GM18520 (cell line): ENCODE measurements around the gene FARS2.

ENCODE experiments used
- ATAC-seq: cut with Tn5 transposase; IDR thresholded peaks from one replicate; pipeline ENCODE4 v1.9.1; 2021; ENCODE audit not compliant: unreplicated experiment

FARS2 gene

DNA sequence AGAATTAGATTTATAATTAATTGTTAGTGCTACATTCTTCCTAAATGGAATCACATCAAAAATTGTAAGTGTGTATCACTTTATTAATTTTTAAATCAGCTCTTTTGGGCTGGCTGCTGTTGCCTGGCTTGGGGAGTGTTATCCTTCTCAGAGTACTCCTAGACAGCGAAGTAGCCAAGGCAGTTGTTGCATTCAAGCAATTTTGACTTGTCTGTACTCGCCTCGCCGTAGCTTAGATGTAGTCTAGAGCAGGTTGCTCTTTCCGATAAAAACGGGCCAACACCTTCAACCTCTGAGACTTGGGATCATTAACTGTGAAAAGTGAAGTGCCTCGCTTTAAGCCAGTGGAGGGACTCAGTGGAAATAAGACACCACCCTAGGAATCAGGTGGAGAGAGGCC, 151.3 kb downstream of the FARS2 start:
- no peak for ATAC-seq

- ATAC-seq: no peak
Measured at GRCh38 chr6:5416250-5416649, 154.9 kb downstream of the FARS2 start.

DNA sequence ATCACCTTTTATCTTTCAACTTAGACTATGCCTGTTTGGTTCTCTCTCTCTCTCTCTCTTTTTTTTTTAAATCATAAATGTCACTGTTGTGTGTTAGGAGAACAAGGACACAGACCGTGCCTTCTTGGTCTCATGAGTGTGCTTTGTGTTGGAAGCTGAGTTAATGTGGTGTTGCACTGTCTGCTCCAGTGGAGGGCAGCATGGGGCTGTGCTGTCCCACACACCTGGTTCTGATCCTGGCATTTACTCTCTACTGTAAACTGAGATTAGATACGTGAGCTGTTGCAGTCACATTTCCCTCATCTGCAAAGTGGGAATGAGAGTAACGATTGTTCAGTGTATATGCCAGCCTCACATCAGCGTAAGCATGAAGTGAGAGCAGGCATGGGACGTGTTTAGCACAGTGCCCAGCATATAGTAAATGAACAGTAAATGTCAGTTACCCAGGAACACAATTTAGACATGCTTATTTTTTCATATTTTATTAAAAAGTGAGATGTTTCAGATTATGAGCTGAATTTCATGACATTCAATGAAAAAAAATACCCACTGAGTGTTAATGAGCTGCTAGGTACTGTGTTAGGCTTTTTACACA, 161.1 kb downstream of the FARS2 start:
- ATAC-seq: no peak

- ATAC-seq: no peak
Measured at GRCh38 chr6:5423251-5423650, 161.9 kb downstream of the FARS2 start.

DNA sequence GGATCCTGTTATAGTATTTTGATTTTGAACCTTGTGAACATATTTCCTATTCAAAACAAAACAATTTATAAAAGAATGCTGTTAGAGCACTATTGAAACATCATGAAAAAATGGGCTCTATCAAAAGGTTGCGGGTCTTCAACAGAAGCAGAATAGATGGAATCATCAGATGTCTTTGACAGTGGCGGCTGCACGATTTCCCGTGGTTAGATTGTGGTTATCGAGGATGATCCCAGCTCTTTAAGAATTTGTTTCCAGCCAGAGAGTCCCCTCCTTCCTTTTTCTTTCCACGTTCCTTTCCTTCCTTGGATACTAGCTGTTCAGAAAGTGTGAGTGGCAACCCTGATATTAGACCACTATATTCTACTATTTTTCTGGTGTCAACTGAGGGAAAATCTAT, 163.4 kb downstream of the FARS2 start:
- no peak for ATAC-seq

GRCh38 chr6:5425267-5425666, 164.0 kb downstream of the FARS2 start:
- no peak for ATAC-seq

- ATAC-seq: no peak
Measured at GRCh38 chr6:5425797-5426196, 164.5 kb downstream of the FARS2 start.

- ATAC-seq: no peak
Measured at GRCh38 chr6:5427586-5427985, 166.3 kb downstream of the FARS2 start.

GRCh38 chr6:5433324-5433723, 172.0 kb downstream of the FARS2 start:
- ATAC-seq: no peak

- ATAC-seq: no peak
Measured at GRCh38 chr6:5435449-5435848, 174.1 kb downstream of the FARS2 start.

DNA sequence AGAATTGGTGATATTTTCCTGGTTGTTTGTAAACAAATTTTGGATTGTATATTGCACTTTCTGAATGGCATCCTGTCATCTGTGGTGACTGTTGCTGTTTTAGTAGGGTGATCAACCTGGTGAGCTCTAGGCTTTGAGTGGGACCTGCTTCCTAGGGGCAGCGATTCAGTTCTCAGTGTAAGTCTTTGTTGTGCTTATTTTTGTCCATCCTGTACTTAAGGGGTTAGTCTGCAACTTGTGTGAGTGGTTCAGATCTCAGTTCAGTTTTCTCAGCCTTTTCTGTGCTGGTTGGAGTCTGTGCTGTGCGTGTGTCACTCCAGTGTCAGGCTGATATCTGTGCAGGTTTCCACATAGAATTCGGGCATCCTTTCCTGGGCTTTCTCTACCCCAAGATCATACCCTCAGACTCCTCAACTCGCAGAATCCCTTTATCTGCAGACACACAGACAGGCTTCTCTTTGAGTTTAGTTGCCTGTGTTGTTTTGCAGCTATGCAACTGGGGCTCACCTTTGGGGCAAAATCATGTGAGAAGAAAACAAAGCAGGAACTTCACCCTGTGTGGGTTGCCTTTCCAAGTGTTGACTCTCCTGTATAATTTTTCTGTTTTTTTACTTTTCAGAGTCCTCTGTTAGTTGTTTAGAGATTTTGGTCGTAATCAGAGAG, 177.7 kb downstream of the FARS2 start:
- ATAC-seq: no peak

DNA sequence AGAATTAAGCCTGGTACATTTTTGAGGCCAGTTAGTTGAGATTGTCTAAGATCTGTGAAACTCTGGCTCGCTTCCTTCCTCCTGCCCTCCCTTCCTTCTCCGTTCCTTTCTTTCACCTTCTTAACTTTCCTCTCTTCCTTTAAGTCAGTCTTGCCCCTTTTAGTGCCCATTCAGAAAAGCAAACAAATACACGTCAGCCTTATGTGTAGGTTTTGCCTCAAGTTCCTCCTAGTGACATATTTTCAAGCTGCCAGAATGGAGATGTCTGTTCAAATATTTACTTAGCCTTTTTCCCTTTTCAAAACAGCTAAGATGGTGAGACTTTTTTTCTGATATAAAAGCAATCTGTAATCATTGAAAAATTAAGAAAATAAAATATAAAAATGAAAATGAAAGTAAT, 178.4 kb downstream of the FARS2 start:
- no peak for ATAC-seq

DNA sequence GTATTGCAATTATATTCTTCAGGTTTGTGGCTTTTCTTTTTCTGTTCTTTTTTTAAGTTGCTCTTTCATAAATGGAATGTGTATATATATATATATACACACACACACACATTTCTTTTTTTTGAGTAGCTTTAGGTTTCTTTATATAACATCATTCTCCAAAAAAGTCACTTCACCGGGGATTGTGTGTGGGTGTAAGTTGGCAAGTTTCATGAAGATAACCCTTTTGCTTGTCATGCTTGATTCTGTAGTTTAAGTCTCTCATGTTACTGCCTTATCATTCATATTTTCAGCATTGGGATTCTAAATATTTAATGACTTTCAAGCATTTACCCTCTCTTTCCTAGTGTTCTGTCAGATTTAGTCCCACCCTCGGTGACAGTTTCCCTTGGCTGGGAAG, 181.0 kb downstream of the FARS2 start:
- ATAC-seq: no peak

GRCh38 chr6:5442916-5443315, 181.6 kb downstream of the FARS2 start:
- ATAC-seq: no peak

DNA sequence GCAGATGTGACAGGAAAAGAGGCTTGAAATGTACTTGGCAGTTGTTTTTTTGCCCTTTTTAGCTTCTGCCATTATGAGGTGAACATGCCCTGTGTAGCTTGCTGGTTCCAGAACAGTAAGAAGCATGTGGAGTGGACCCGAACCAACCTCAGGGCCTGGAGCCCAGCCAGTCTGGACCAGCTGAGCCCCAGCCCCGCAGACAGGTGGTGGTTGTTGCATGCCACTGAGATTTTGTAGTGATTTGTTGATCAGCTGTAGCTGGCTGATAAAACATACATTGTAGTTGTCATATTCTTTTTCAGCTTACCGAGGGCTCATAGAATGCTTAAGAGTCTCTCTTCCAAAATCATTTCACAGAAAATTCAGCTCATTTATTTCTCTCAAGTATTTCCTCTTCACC, 182.2 kb downstream of the FARS2 start:
- no peak for ATAC-seq

GRCh38 chr6:5446362-5447075, 185.2 kb downstream of the FARS2 start:
- no peak for ATAC-seq

GRCh38 chr6:5447921-5448320, 186.6 kb downstream of the FARS2 start:
- ATAC-seq: no peak

- no peak for ATAC-seq
Measured at GRCh38 chr6:5450073-5450472, 188.8 kb downstream of the FARS2 start.

DNA sequence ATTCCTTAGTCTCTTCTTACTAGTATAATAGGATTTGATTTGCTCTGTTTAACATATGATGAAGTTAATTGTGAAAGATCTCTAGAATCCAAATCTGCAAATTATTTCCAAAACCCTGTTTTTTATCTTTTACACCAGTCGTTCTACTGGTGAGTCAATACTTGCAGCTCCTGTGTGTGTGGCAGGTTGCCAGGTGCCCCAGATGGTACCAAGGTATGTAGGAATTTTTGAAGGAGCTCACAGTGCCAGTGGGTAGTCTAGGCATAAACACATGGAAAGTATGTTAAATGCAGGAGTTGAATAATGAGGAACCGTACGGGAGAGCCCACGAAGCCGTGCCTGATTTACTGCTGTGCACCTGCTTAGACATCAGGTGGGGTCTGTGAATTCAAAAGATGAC, 192.2 kb downstream of the FARS2 start:
- no peak for ATAC-seq

- no peak for ATAC-seq
Measured at GRCh38 chr6:5455142-5455541, 193.8 kb downstream of the FARS2 start.

- ATAC-seq: no peak
Measured at GRCh38 chr6:5457041-5457440, 195.7 kb downstream of the FARS2 start.

GRCh38 chr6:5457983-5458683, 196.8 kb downstream of the FARS2 start:
- ATAC-seq: no peak
